K562 (cell line): ENCODE measurements around the gene TMEM203. TPM values are rescaled to one million over a fixed set of nuclear protein-coding genes. Genes with fewer than 3 reads are reported as not detected.

Source experiments
- BCOR ChIP-seq: fragments of 450-650 bp; IDR thresholded peaks from 2 replicates; pipeline ENCODE4 v1.6.1; 2016
- CBX8 ChIP-seq: fragments of 200-600 bp; sonication (generic); IDR thresholded peaks from 2 replicates; pipeline ENCODE4 v1.6.1; 2012; ENCODE audit warnings: borderline replicate concordance, mixed run types, low read depth, mild to moderate bottlenecking, moderate library complexity, mixed read lengths, low read length, control low read depth, inconsistent platforms; ENCODE audit not compliant: poor library complexity, severe bottlenecking; ENCODE audit errors: extremely low read depth
- CREM ChIP-seq: IDR thresholded peaks from 2 replicates; pipeline ENCODE4 v1.6.1; 2014; ENCODE audit warnings: antibody characterized with exemption, low read depth
- E2F5 ChIP-seq: sonication (generic); formaldehyde crosslinking; IDR thresholded peaks from 2 replicates; pipeline ENCODE4 v1.8.0; 2022; ENCODE audit warnings: mild to moderate bottlenecking, missing genetic modification reagents
- EGR1 ChIP-seq: fragments of 450-650 bp; conservative IDR thresholded peaks from 2 replicates; pipeline ENCODE4 v1.6.1; 2017; ENCODE audit warnings: mild to moderate bottlenecking
- ETV1 ChIP-seq: fragments of 450-650 bp; conservative IDR thresholded peaks from 2 replicates; pipeline ENCODE4 v1.6.1; 2016; ENCODE audit warnings: missing genetic modification characterization, control low read depth, low read depth, missing compliant biosample characterization
- NR2C1 ChIP-seq, 2 experiments: fragments of 450-650 bp; IDR thresholded peaks; 2 replicates each; pipeline ENCODE4 v1.6.1; 2017; ENCODE audit warnings: mild to moderate bottlenecking in 2 of 2, antibody characterized with exemption in 1 of 2, inconsistent platforms in 1 of 2, missing compliant biosample characterization in 1 of 2, missing genetic modification characterization in 1 of 2
- PBX2 ChIP-seq, 2 experiments: IDR thresholded peaks in 1 of 2; conservative IDR thresholded peaks in 1 of 2; 2 replicates each; pipeline ENCODE4 v1.6.1; 2016; ENCODE audit warnings: low read depth in 2 of 2, mild to moderate bottlenecking in 1 of 2, missing compliant biosample characterization in 1 of 2, missing genetic modification characterization in 1 of 2, moderate library complexity in 1 of 2
- RAD21 ChIP-seq, 2 experiments: fragments of 250-450 bp in 1 of 2; fragments of 450-650 bp in 1 of 2; sonication (Bioruptor Pico) in 1 of 2; formaldehyde crosslinking in 1 of 2; IDR thresholded peaks in 1 of 2; conservative IDR thresholded peaks in 1 of 2; 2 replicates each; pipeline versions ENCODE4 v1.4.0 to v1.8.0; 2020 to 2022; ENCODE audit warnings: mild to moderate bottlenecking in 2 of 2, moderate library complexity in 1 of 2
- RBM22 ChIP-seq: fragments of 200-400 bp; formaldehyde crosslinking; IDR thresholded peaks from 2 replicates; pipeline ENCODE4 v1.6.1; 2018; ENCODE audit warnings: low read length, low read depth; ENCODE audit not compliant: poor library complexity, severe bottlenecking
- RREB1 ChIP-seq: fragments of 250-450 bp; sonication (Bioruptor Pico); IDR thresholded peaks from 2 replicates; pipeline ENCODE4 v1.4.0; 2020
- SOX6 ChIP-seq: fragments of 450-650 bp; IDR thresholded peaks from 2 replicates; pipeline ENCODE4 v1.6.1; 2014; ENCODE audit warnings: mild to moderate bottlenecking
- SRF ChIP-seq, 2 experiments: fragments of 250-450, 450-650 bp in 1 of 2; sonication (Bioruptor Pico) in 1 of 2; sonication (generic) in 1 of 2; formaldehyde crosslinking; IDR thresholded peaks; 2 replicates each; pipeline versions ENCODE4 v1.5.0 to v1.5.1; 2020 to 2022; ENCODE audit warnings: mild to moderate bottlenecking in 1 of 2, missing genetic modification reagents in 1 of 2
- WHSC1 ChIP-seq: IDR thresholded peaks from one replicate; pipeline ENCODE4 v1.6.1; 2012; ENCODE audit warnings: low read length, control low read depth, inconsistent platforms
- ZNF239 ChIP-seq: fragments of 250-450 bp; sonication (Bioruptor Pico); IDR thresholded peaks from 2 replicates; pipeline ENCODE4 v1.4.0; 2020; ENCODE audit warnings: mild to moderate bottlenecking
- ZSCAN32 ChIP-seq: fragments of 450-650 bp; formaldehyde crosslinking; IDR thresholded peaks from 2 replicates; pipeline ENCODE4 v1.4.0; 2020; ENCODE audit warnings: mild to moderate bottlenecking, moderate library complexity
- polyA plus RNA-seq, 8 experiments: library from polyadenylated mRNA; depleted of rRNA in 4 of 8; stranded (reverse) in 5 of 8; unstranded in 3 of 8; fragments of >200 nt; fragmentation: Nextera tagmentation in 2 of 8; fragmentation: Illumina TruSeq in 1 of 8; extraction: Ambion mirVana in 2 of 8; extraction: Trizol in 1 of 8; gene quantifications; 2 replicates each; pipeline versions ENCODE4 v1.2.1 to v1.2.3, GENCODE V29; 2011 to 2014; ENCODE audit warnings: inconsistent platforms in 1 of 8, missing spikeins in 1 of 8
- total RNA-seq, 7 experiments: library from RNA; depleted of rRNA in 6 of 7; stranded (reverse); fragments of >200 nt in 6 of 7; fragmentation: Illumina TruSeq in 2 of 7; extraction: Trizol in 2 of 7; gene quantifications; 2 replicates each; pipeline versions ENCODE4 v1.2.1 to v1.2.3, GENCODE V29; 2011 to 2021; ENCODE audit warnings: low replicate concordance in 1 of 7

Gene TMEM203
- total and polyA plus RNA-seq, 9 of the 15 experiments (the other 6 are each of a cell fraction or from before 2014, with no cell fraction given), result 8.8 to 59.5 (median 37.6) TPM

- TF ChIP-seq E2F5 (0 out of 2 replicates have a peak, but pooled peaks have one; percentile 33), PBX2 (CRISPR knock-in tag; IDR thresholded peaks at IDR 0.05; ENCODE audit: low read depth) (no peak), PBX2 (tag; conservative IDR thresholded peaks at IDR 0.05; ENCODE audit: low read depth) (no peak), ETV1 (peak; percentile 51), WHSC1 (peak; percentile 15), EGR1 (peak; percentile 86), BCOR (peak; percentile 28; the same call in 1 of the 2 replicates), CREM (peak; percentile 79), RAD21 (CRISPR knock-in tag; conservative IDR thresholded peaks at IDR 0.05 in 1 of 2, IDR thresholded peaks at IDR 0.05 in 1 of 2) (peak in 1 of 2 experiments; percentile 30; a peak in 2 of 4 replicates), SRF (CRISPR knock-in tag; IDR thresholded peaks at IDR 0.05) (0 out of 4 replicates have a peak, but pooled peaks of 1 of the 2 experiments have one; percentile 48), ZSCAN32 (CRISPR knock-in tag) (peak; percentile 55; the same call in 1 of the 2 replicates), SOX6 (peak; percentile 56), ZNF239 (CRISPR knock-in tag) (peak; percentile 20; the same call in 1 of the 2 replicates), RBM22 (no peak), CBX8 (no peak), NR2C1 (IDR thresholded peaks at IDR 0.05) (peak; percentile 40), NR2C1 (tag; IDR thresholded peaks at IDR 0.05) (peak; percentile 53; the same call in 1 of the 2 replicates), RREB1 (no peak; the same call in 1 of the 2 replicates)
These were observed 13.4 kb upstream of the TMEM203 start (continued) for GRCh38 chr9:137218754-137219271.
